Fibroblast of skin of left quadriceps (primary cell): ENCODE data around the gene MAPK8IP2.
A peak's percentile ranks its signal among the peaks of the same experiment; 100 is the strongest.

Experiments
- DNase-seq, 2 experiments: peaks; one replicate each; pipeline ENCODE4 v3.0.0-alpha.2; 2013; ENCODE audit warnings: low read depth in 2 of 2

Gene MAPK8IP2

DNA sequence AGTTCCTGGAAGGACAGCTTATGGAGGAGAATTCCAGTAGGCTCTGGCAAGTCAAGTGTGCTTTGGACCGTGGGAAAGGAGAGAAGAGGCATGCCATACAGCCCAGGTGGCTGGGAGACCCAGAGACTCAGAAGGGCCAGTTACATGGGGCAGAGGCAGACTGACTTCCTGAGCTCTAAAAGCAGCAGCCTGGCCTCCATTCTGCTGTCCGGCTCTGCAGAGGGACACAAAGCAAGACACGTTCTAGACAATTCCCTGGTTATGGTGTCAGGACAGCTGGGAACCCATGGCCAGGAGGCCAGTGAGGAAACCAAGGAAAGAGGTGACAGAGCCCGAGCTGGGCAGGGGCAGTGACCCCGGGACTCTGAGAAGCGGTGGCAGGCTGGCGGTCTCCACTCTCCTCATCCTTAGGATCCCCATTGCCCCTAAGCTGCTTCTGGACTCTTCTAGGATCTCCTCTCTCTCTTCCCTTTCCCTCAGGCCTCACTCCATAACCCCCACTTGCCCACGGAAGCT lies 25.1 kb upstream of the MAPK8IP2 start:
- DNase-seq: no peak

DNA sequence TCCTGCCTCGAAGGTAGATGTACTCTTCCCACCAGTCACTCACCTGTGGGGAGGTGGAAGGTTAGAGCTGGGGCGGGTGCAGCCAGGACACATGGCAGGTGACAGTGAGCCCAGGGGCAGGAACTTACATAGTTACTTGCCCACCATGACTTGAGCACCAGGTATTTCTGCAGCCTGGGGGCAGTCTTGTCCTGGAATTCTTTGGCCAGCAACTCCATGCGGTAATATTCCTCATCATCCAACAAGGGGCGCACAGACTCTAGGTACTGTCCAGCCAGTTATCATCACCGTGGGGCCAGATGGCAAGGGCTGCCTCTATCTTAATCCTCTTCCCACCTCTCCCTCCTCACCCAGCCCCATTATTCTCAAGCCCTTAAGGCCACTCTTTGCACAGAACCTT lies 24.5 kb upstream of the MAPK8IP2 start:
- DNase-seq: no peak

GRCh38 chr22:50576806-50577696 lies 23.5 kb upstream of the MAPK8IP2 start:
- no peak for DNase-seq

GRCh38 chr22:50577697-50577986 lies 23.0 kb upstream of the MAPK8IP2 start:
- DNase-seq: no peak

DNA sequence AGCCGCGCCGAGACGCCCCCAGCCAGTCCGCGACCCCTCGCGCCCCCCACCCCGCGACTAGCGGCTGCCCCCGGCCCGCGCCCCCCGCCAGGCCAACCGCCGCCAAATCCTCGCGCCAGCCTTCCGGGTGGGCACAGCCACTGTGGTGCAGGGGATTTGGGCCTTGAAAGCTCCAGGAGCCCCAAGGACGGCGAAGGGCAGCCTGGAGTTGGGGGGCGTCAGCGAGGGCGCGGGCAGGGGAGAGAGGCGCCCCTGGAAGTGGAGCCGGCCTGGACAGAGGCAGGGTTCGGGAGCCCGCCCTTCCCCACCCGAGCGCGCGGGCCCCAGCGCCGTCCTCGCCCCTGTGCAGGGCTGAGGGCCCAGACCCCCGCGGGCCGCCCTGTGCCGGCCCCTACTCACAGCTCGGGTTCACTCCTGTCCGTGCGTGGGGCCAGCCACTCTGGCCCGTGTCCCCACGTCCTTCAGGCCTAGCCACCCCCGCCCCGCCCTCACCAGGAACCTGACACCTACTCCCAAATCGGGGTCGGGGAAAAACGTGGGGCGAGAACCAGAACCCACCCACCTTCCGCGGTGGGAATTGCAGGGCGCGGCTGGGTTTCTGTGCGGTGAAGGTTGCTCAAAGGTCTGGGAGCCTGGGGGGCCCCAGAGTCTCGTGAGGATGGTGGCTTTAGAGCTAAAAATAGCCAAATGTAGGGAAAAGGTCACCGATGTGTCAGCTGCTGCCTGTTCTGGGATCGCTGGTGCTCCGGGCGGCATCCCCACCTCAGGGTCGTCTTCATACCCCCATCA lies 22.4 kb upstream of the MAPK8IP2 start, which contains the start of gene CPT1B:
Gene CPT1B, minus strand, starts transcription at position 441 of the 789 bp plus-strand sequence. CDS start 512 bp downstream, outside the sequence.
- no peak for DNase-seq

GRCh38 chr22:50578776-50579310 lies 21.8 kb upstream of the MAPK8IP2 start:
- no peak for DNase-seq

DNA sequence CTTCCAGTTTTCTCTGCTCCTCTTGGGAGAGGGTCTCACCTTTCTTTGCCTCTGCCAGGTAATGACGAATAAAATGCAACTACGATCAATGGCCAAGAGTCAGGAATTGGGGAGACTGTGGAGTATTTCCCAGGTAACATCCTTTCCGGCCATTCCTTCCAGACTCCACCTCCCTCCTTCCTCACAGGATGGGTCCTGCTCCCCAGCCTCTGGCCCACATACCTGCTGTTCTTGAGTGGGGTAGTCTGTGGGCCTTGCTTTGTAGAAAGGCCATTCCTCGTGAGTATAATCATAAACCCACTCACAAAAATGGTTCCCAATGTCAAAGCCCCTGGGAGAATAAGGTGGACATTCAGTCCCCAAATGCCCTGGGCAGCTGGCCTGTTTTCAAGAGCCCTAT lies 20.8 kb upstream of the MAPK8IP2 start:
- DNase-seq: no peak

GRCh38 chr22:50581031-50581949 lies 19.3 kb upstream of the MAPK8IP2 start:
- DNase-seq: no peak

DNA sequence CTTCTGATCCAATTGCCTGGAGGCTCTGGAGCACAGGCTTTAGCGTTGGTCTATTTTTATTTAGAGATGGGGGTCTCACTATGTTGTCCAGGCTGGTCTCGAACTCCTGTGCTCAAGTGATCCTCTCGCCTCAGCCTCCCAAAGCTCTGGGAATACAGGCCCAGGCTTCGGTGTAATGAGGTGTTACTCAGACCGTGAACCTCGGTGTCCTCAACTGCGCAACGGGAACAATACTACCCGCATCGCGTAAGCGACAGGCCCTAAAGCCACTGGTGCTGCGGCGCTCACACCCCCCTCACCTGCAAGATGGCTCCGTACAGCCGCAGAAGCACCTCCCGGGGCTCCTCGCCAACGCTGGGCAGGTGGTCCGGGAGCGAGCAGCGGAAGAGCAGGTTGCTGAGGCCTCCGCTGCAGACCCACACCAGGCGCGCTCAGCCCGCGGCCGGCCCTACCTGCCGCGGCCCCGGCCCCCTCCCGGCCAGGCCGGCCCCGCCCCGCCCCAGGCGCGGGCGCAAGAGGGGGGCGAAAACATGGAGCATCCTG lies 18.6 kb upstream of the MAPK8IP2 start:
- DNase-seq: no peak

DNA sequence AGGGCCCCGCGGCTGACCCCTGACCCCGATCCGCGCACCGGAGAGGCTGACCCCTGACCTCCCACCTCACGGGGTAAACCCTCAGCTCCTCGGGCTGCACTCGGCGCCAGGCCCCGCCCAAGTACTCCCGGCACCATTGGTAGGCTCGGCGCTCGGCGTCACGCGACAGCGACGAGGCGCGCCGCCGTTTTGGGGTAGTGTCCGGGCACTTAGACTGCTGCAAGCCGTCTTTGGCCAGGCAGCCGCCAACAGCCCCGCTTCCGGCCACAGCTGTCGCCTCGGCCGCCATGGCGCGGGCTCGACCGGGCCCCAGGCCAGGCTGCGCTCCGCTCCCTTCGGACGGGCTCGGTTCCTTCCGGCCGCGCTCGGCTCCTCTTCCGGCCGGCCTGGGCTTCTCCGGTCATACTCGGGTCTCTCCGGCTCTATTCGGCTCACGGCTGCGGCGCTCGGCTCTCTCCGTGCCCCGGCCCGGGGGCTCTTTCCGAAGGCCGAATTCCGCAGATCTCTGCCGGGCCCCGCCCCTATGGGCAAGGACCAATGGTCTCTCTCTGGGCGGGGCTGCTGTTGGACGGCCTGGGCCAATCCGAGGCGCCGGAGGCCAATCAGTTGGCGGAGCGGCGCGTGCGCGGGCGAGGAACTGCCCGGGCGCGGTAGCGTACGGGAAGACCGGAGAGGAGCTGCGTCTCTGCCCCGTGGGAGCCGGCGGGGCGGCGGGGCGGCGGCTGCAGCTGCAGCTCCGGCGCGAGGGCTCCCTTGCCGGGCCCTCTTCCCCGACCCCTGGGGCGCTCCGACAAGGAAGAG lies 17.9 kb upstream of the MAPK8IP2 start, which contains the start of gene CHKB:
Gene CHKB, minus strand, starts transcription at position 357 of the 801 bp plus-strand sequence. Its CDS starts 68 bp downstream, at position 289.
- peak; percentile 94 for DNase-seq

GRCh38 chr22:50583294-50583861 lies 17.2 kb upstream of the MAPK8IP2 start:
- DNase-seq: no peak

- no peak for DNase-seq
Measured at GRCh38 chr22:50584106-50585096, 16.2 kb upstream of the MAPK8IP2 start.

DNA sequence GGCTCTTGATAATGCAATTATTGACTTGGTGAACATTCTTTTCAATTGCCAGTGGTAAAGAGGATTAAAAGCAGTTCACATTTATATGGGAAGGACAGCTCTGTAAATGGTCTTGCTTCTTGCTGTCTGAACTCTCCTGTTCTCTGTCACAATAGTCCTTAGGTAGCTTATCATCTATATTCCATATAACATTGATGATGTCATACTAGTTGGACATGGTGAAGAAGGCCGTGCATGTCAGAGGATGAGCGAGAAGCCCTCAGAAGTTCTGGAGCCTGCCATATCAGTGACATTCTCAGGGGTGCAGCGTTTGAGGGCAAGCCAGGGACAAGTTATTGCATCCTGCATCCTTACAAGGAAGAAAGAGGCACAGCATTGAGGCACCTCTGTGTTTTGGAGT lies 15.4 kb upstream of the MAPK8IP2 start:
- DNase-seq: no peak

DNA sequence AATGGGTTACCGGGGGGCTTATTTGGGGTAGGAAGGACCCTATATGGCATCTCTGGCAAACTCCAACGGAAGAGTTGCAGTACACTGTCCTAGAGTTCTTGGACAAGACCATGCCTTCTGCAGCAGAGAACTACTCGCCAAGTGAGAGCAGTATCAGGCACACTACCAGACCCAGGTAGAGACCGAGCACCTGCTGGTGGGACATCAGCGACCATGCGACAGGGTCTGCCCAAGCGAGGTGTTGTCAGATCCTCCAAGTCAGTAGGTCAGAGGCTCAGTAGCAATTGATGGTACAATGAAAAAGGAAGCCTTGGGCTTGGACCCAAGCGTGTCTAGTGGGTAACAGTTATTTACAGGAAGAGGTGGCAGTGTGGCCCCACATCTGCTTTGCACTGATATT lies 14.8 kb upstream of the MAPK8IP2 start:
- DNase-seq: no peak

DNA sequence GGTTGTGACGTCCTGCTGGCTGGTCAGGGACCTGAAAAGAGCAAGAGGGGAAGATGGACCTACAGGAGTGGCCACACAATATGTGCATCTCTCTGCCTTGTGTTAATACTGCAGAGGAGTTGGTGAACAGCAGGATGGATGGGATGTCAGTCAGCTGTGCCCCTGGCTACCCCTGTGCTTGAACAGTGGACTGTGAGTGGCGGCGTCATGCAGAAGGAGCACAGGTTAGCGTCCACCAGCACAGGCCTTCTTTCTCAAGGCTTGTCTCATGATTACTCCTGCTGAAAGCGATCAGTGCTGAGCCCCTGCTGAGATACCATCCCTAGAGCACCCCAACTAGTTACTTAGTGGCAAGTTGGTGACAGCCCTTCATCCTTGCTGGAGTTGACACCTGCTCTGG lies 14.2 kb upstream of the MAPK8IP2 start:
- no peak for DNase-seq

DNA sequence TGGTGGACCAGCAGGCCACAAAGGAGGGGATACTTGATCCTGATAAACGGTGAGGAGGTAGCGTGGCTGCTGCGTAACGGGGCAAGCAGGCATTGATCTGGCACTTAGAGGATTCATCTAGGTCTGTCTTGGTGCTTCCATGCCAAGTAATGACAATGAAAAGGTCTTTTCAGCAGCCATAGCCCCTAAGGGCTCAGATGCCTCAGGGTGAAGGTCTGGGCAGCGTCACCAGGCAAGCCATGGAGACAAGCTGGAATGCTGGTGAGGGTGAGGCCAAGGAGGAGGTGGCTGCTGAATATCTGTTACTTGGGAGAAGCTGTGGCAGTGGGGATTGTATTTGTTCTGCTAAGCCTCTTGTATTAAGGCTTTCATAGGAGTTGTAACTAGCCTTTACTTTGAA lies 13.2 kb upstream of the MAPK8IP2 start:
- no peak for DNase-seq

DNA sequence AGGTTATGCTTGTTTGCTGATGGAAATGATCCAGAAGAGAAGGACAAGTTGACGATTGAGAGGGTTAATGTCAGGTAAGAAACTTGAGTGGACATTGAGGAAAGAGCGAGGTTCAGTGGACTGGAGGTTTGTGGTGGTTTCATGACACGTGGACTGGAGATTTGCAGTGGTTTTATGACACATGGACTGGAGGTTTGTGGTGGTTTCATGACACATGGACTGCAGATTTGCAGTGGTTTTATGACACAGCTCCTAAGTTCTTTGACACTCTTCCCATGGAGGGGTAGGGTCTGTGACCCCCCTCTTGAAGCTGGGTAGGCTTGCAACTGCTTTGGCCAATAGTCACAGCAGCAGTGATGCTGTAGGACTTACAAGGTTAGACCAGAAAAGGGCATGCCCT lies 5.4 kb upstream of the MAPK8IP2 start:
- DNase-seq: no peak

GRCh38 chr22:50597097-50597496 lies 3.5 kb upstream of the MAPK8IP2 start:
- DNase-seq: no peak
